HEK293 (cell line): ENCODE measurements around the gene ENDOU.

Source experiments
- CTCF ChIA-PET: fragments of 350-600 bp; formaldehyde crosslinking; extraction: SDS; loops from one replicate; lab custom pipeline; 2021; ENCODE audit warnings: antibody characterized with exemption; lab: Yijun Ruan, JAX
- POLR2A ChIA-PET: fragments of 300-600 bp; formaldehyde crosslinking; extraction: SDS; loops from one replicate; lab custom pipeline; 2020; ENCODE audit warnings: antibody characterized with exemption, inconsistent platforms; lab: Yijun Ruan, JAX
- H3K27ac ChIP-seq: fragments of 200-500 bp; sonication (Bioruptor generic); 2 replicates; pipeline ENCODE4 v1.5.1; 2014; ENCODE audit warnings: low read depth, low read length, control low read depth, inconsistent platforms; ENCODE audit errors: extremely low read depth
- H3K36me3 ChIP-seq, 2 experiments: fragments of 200-500 bp in 1 of 2; sonication (Bioruptor generic) in 1 of 2; 1 replicate in 1 of 2; 2 replicates in 1 of 2; pipeline ENCODE4 v1.5.1; 2014 to 2017; ENCODE audit warnings: inconsistent platforms in 2 of 2, low read length in 2 of 2; ENCODE audit not compliant: control insufficient read depth in 2 of 2, insufficient read depth in 1 of 2
- H3K4me1 ChIP-seq: fragments of 200-500 bp; sonication (Bioruptor generic); 2 replicates; pipeline ENCODE4 v1.5.1; 2014; ENCODE audit warnings: mild to moderate bottlenecking, low read length, inconsistent platforms; ENCODE audit not compliant: control insufficient read depth, insufficient read depth
- H3K4me3 ChIP-seq: 2 replicates; pipeline ENCODE4 v1.5.1; 2011; ENCODE audit warnings: low read depth, mild to moderate bottlenecking, control low read depth, low read length, moderate library complexity
- H3K9me3 ChIP-seq: fragments of 200-500 bp; sonication (Bioruptor generic); 2 replicates; pipeline ENCODE4 v1.5.1; 2014; ENCODE audit warnings: low read depth, low read length, inconsistent platforms; ENCODE audit not compliant: control insufficient read depth, insufficient read depth
- ATF2 ChIP-seq: fragments of 450-650 bp; formaldehyde crosslinking; IDR thresholded peaks from 2 replicates; pipeline ENCODE4 v1.5.1; 2016; ENCODE audit warnings: missing biosample characterization, missing genetic modification characterization, low read depth
- CTCF ChIP-seq: fragments of 450-650 bp; formaldehyde crosslinking; IDR thresholded peaks from 2 replicates; pipeline ENCODE4 v1.5.1; 2016; ENCODE audit warnings: missing biosample characterization, missing genetic modification characterization
- ELK4 ChIP-seq: IDR thresholded peaks from 2 replicates; pipeline ENCODE4 v1.6.1; 2011; ENCODE audit warnings: mild to moderate bottlenecking, low read depth, low read length, borderline replicate concordance
- GLI2 ChIP-seq: fragments of 450-650 bp; formaldehyde crosslinking; IDR thresholded peaks from 2 replicates; pipeline ENCODE4; 2017; ENCODE audit warnings: missing biosample characterization, missing genetic modification characterization, low read depth, borderline replicate concordance
- HIC1 ChIP-seq: fragments of 450-650 bp; formaldehyde crosslinking; IDR thresholded peaks from 2 replicates; pipeline ENCODE4 v1.5.1; 2016; ENCODE audit warnings: missing biosample characterization, missing genetic modification characterization
- HOXD13 ChIP-seq: sonication (generic); formaldehyde crosslinking; IDR thresholded peaks from 2 replicates; pipeline ENCODE4 v1.8.0; 2022; ENCODE audit warnings: missing genetic modification reagents, borderline replicate concordance
- PBX3 ChIP-seq: sonication (generic); formaldehyde crosslinking; IDR thresholded peaks from 2 replicates; pipeline ENCODE4 v1.8.1; 2022; ENCODE audit warnings: mild to moderate bottlenecking, moderate library complexity, missing genetic modification reagents
- TRIM28 ChIP-seq: IDR thresholded peaks from 2 replicates; pipeline ENCODE4 v1.6.1; 2011; ENCODE audit warnings: low read length, control low read depth, borderline replicate concordance
- TSHZ1 ChIP-seq: fragments of 450-650 bp; formaldehyde crosslinking; IDR thresholded peaks from 2 replicates; pipeline ENCODE4 v1.5.1; 2016; ENCODE audit warnings: missing biosample characterization, missing genetic modification characterization, borderline replicate concordance
- ZIC2 ChIP-seq: fragments of 450-650 bp; formaldehyde crosslinking; IDR thresholded peaks from 2 replicates; pipeline ENCODE4 v1.5.1; 2016; ENCODE audit warnings: missing biosample characterization, missing genetic modification characterization
- ZNF121 ChIP-seq: fragments of 450-650 bp; formaldehyde crosslinking; IDR thresholded peaks from 2 replicates; pipeline ENCODE4 v1.5.1; 2016; ENCODE audit warnings: missing biosample characterization, missing genetic modification characterization
- ZNF18 ChIP-seq: fragments of 450-650 bp; formaldehyde crosslinking; IDR thresholded peaks from 2 replicates; pipeline ENCODE4 v1.5.1; 2016; ENCODE audit warnings: missing biosample characterization, missing genetic modification characterization
- ZNF23 ChIP-seq: fragments of 450-650 bp; formaldehyde crosslinking; IDR thresholded peaks from 2 replicates; pipeline ENCODE4 v1.5.1; 2016; ENCODE audit warnings: missing biosample characterization, missing genetic modification characterization, borderline replicate concordance
- ZNF266 ChIP-seq: fragments of 450-650 bp; formaldehyde crosslinking; IDR thresholded peaks from 2 replicates; pipeline ENCODE4 v1.5.1; 2016; ENCODE audit warnings: missing biosample characterization, missing genetic modification characterization, low read depth
- ZNF335 ChIP-seq: fragments of 450-650 bp; formaldehyde crosslinking; conservative IDR thresholded peaks from 2 replicates; pipeline ENCODE4 v1.5.1; 2016; ENCODE audit warnings: missing biosample characterization, missing genetic modification characterization
- ZNF555 ChIP-seq: fragments of 450-650 bp; formaldehyde crosslinking; conservative IDR thresholded peaks from 2 replicates; pipeline ENCODE4 v1.5.1; 2017; ENCODE audit warnings: missing biosample characterization, mild to moderate bottlenecking, missing genetic modification characterization, inconsistent platforms
- ZNF692 ChIP-seq: fragments of 450-650 bp; formaldehyde crosslinking; IDR thresholded peaks from 2 replicates; pipeline ENCODE4 v1.5.1; 2016; ENCODE audit warnings: missing biosample characterization, missing genetic modification characterization
- ZNF704 ChIP-seq: fragments of 450-650 bp; formaldehyde crosslinking; IDR thresholded peaks from 2 replicates; pipeline ENCODE4 v1.5.1; 2016; ENCODE audit warnings: missing biosample characterization, missing genetic modification characterization
- ZNF76 ChIP-seq: fragments of 450-650 bp; formaldehyde crosslinking; IDR thresholded peaks from 2 replicates; pipeline ENCODE4; 2016; ENCODE audit warnings: low read depth, missing biosample characterization, missing genetic modification characterization, borderline replicate concordance

The ENDOU gene

GRCh38 chr12:47717443-47718193 is 7.7 kb downstream of the ENDOU start:
- no peaks in the 10 kb centered on the region for H3K36me3 ChIP-seq
- peaks cover 5% of the 10 kb centered on the region for H3K4me1 ChIP-seq
- H3K4me3 ChIP-seq = no peak overlapping the region
- ChIA-PET CTCF (interaction anchor here (0.6 to 22.5 kb wide), 29 partner anchors 8 to 1097 kb away, joined by 3 to 353 read pairs (median 3); partner anchors contain the start of gene ENDOU), POLR2A (interaction anchor here (1.0 kb wide), 2 partner anchors 12 to 64 kb away, joined by 3 read pairs; partner anchors contain the start of gene RPAP3)
- H3K9me3 ChIP-seq = no peaks in the 10 kb centered on the region
- peak overlapping the region; percentile 68 for H3K27ac ChIP-seq
- 0 out of 2 replicates have a peak, but pooled peaks have one; percentile 21 for TF ChIP-seq TSHZ1 (tag by site-specific recombination)
- no peak for TF ChIP-seq GLI2 (tag by site-specific recombination)
- no peak for TF ChIP-seq HIC1
- 0 out of 2 replicates have a peak, but pooled peaks have one; percentile 49 for TF ChIP-seq ZNF18
- peak; percentile 84 for TF ChIP-seq CTCF (tag by site-specific recombination)
- TF ChIP-seq ELK4 = no peak
- TF ChIP-seq ZNF76 (tag by site-specific recombination) = peak; percentile 65; the same call in 1 of the 2 replicates
- TF ChIP-seq ZNF23 = no peak
- TF ChIP-seq ZNF266 (tag by site-specific recombination) = no peak
- no peak for TF ChIP-seq ATF2 (tag by site-specific recombination)
- TF ChIP-seq PBX3 (CRISPR knock-in tag) = 0 out of 2 replicates have a peak, but pooled peaks have one; percentile 28
- no peak; the same call in 1 of the 2 replicates for TF ChIP-seq ZNF692 (tag by site-specific recombination)
- no peak for TF ChIP-seq ZNF121
- TF ChIP-seq ZIC2 (tag by site-specific recombination) = peak; percentile 92
- TF ChIP-seq ZNF704 (tag by site-specific recombination) = no peak
- no peak for TF ChIP-seq ZNF555 (tag by site-specific recombination)
- peak; percentile 60; the same call in 1 of the 2 replicates for TF ChIP-seq TRIM28
- peak; percentile 79 for TF ChIP-seq ZNF335
- TF ChIP-seq HOXD13 = no peak
